HepG2 (cell line): ENCODE data around the gene CNPY4. TPM values are rescaled to one million over a fixed set of nuclear protein-coding genes. Genes with fewer than 3 reads are reported as not detected.

ENCODE experiments used
- CBFB ChIP-seq: sonication (generic); formaldehyde crosslinking; IDR thresholded peaks from 2 replicates; pipeline ENCODE4 v1.4.0; 2020; ENCODE audit warnings: missing genetic modification reagents
- ERF ChIP-seq: IDR thresholded peaks from 2 replicates; pipeline ENCODE4 v1.6.1; 2018; ENCODE audit warnings: missing biosample characterization, missing genetic modification reagents
- LCORL ChIP-seq, 2 experiments: fragments of 450-650 bp in 1 of 2; sonication (generic) in 1 of 2; formaldehyde crosslinking in 1 of 2; IDR thresholded peaks; 2 replicates each; pipeline versions ENCODE4 v1.5.0 to v1.6.1; 2017 to 2020; ENCODE audit warnings: antibody characterized with exemption in 1 of 2, missing genetic modification reagents in 1 of 2
- NPAS2 ChIP-seq: sonication (generic); formaldehyde crosslinking; IDR thresholded peaks from 2 replicates; pipeline ENCODE4 v1.8.0; 2022; ENCODE audit warnings: mild to moderate bottlenecking, missing genetic modification reagents, borderline replicate concordance
- ZNF160 ChIP-seq: sonication (generic); formaldehyde crosslinking; IDR thresholded peaks from 2 replicates; pipeline ENCODE4 v1.8.0; 2022; ENCODE audit warnings: mild to moderate bottlenecking, inconsistent platforms, missing genetic modification reagents
- polyA plus RNA-seq, 8 experiments: library from polyadenylated mRNA; depleted of rRNA in 3 of 8; stranded (reverse) in 7 of 8; unstranded in 1 of 8; fragments of >200 nt; fragmentation: Illumina TruSeq in 4 of 8; extraction: Trizol in 4 of 8; gene quantifications; 2 replicates each; pipeline versions ENCODE4 v1.2.1 to v1.2.3, GENCODE V29; 2011 to 2016; ENCODE audit warnings: low read depth in 4 of 8, missing spikeins in 1 of 8, mixed read lengths in 1 of 8; ENCODE audit not compliant: insufficient read depth in 1 of 8
- total RNA-seq, 5 experiments: library from RNA; depleted of rRNA; stranded (reverse); fragments of >200 nt; fragmentation: Illumina TruSeq; extraction: Trizol; gene quantifications; 2 replicates each; pipeline ENCODE4 v1.2.3, GENCODE V29; 2016; ENCODE audit warnings: low read depth in 1 of 5
- TF ChIP-seq, protein P1 (sequence below): IDR thresholded peaks from 2 replicates; pipeline ENCODE4 v1.6.1; 2016; ENCODE audit warnings: missing biosample characterization, missing genetic modification reagents, low read depth
- TF ChIP-seq, protein P2 (sequence below): sonication (generic); formaldehyde crosslinking; IDR thresholded peaks from 2 replicates; pipeline ENCODE4 v1.8.1; 2023; ENCODE audit warnings: missing genetic modification reagents, mild to moderate bottlenecking, borderline replicate concordance
- TF ChIP-seq, protein P3 (sequence below): sonication (generic); formaldehyde crosslinking; IDR thresholded peaks from 2 replicates; pipeline ENCODE4 v1.4.0; 2020; ENCODE audit warnings: low read depth, missing genetic modification reagents
- TF ChIP-seq, protein P4 (sequence below): fragments of 450-650 bp; IDR thresholded peaks from 2 replicates; pipeline ENCODE4 v1.6.1; 2017
- TF ChIP-seq, protein P5 (sequence below): sonication (generic); formaldehyde crosslinking; IDR thresholded peaks from 2 replicates; pipeline ENCODE4 v1.5.0; 2020; ENCODE audit warnings: mild to moderate bottlenecking, missing genetic modification reagents, borderline replicate concordance
- TF ChIP-seq, protein P6 (sequence below): IDR thresholded peaks from 2 replicates; pipeline ENCODE4 v1.6.1; 2016; ENCODE audit warnings: mild to moderate bottlenecking, missing biosample characterization, missing genetic modification reagents

The CNPY4 gene
- total and polyA plus RNA-seq, 2 of the 13 experiments (the other 11 are each of a cell fraction or from before 2014, with no cell fraction given), result 6.2 to 12.7 TPM

DNA sequence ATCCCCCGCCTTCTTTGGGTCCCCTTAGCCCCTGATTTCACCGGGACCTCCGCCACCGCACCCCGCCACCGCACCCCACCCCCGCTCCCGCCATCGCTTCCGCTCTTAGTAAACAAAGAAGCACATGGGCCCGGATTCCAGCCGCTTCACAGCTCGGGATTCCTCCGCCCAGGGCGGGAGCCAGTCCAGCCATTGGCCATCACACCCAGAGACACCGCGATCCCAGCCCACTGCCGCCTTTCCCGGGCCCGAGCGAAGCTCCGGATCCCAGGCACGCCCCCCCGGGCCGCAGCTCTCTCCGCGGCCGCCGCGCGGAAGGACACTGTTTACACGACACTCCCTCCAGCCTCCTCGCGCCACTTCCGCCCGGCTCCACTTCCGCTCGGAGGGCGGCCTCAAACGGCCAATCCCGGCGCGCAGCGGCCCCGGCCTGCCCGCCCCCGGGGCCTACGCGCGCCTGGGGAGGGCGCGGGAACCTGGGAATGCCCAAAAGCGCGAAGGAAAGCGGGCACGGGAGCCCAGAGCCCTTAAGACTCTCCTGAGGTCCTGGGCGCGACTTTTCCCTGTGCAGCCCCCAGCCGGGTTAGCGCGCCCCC is 18.9 kb upstream of the CNPY4 start (continued):
- TF ChIP-seq, protein P1, sequence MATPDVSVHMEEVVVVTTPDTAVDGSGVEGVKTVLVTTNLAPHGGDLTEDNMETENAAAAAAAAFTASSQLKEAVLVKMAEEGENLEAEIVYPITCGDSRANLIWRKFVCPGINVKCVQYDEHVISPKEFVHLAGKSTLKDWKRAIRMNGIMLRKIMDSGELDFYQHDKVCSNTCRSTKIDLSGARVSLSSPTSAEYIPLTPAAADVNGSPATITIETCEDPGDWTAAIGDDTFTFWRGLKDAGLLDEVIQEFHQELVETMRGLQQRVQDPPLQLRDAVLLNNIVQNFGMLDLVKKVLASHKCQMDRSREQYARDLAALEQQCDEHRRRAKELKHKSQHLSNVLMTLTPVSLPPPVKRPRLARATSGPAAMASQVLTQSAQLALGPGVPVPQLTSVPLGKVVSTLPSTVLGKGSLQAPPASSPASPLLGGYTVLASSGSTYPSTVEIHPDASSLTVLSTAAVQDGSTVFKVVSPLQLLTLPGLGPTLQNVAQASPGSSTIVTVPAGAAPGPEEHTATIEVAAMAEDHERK (CRISPR knock-in tag), result peak; percentile 59; the same call in 1 of the 2 replicates
- TF ChIP-seq, protein P2, sequence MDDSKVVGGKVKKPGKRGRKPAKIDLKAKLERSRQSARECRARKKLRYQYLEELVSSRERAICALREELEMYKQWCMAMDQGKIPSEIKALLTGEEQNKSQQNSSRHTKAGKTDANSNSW (CRISPR knock-in tag), result 0 out of 2 replicates have a peak, but pooled peaks have one; percentile 43
- TF ChIP-seq, protein P3, sequence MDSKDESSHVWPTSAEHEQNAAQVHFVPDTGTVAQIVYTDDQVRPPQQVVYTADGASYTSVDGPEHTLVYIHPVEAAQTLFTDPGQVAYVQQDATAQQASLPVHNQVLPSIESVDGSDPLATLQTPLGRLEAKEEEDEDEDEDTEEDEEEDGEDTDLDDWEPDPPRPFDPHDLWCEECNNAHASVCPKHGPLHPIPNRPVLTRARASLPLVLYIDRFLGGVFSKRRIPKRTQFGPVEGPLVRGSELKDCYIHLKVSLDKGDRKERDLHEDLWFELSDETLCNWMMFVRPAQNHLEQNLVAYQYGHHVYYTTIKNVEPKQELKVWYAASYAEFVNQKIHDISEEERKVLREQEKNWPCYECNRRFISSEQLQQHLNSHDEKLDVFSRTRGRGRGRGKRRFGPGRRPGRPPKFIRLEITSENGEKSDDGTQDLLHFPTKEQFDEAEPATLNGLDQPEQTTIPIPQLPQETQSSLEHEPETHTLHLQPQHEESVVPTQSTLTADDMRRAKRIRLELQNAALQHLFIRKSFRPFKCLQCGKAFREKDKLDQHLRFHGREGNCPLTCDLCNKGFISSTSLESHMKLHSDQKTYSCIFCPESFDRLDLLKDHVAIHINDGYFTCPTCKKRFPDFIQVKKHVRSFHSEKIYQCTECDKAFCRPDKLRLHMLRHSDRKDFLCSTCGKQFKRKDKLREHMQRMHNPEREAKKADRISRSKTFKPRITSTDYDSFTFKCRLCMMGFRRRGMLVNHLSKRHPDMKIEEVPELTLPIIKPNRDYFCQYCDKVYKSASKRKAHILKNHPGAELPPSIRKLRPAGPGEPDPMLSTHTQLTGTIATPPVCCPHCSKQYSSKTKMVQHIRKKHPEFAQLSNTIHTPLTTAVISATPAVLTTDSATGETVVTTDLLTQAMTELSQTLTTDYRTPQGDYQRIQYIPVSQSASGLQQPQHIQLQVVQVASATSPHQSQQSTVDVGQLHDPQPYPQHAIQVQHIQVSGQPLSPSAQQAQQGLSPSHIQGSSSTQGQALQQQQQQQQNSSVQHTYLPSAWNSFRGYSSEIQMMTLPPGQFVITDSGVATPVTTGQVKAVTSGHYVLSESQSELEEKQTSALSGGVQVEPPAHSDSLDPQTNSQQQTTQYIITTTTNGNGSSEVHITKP, result no peak; the same call in 1 of the 2 replicates
- no peak for TF ChIP-seq NPAS2 (CRISPR knock-in tag)
- TF ChIP-seq, protein P4, sequence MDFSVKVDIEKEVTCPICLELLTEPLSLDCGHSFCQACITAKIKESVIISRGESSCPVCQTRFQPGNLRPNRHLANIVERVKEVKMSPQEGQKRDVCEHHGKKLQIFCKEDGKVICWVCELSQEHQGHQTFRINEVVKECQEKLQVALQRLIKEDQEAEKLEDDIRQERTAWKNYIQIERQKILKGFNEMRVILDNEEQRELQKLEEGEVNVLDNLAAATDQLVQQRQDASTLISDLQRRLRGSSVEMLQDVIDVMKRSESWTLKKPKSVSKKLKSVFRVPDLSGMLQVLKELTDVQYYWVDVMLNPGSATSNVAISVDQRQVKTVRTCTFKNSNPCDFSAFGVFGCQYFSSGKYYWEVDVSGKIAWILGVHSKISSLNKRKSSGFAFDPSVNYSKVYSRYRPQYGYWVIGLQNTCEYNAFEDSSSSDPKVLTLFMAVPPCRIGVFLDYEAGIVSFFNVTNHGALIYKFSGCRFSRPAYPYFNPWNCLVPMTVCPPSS, result no peak
- peak; percentile 88 for TF ChIP-seq CBFB (CRISPR knock-in tag)
- TF ChIP-seq ZNF160 (CRISPR knock-in tag), result peak; percentile 30; the same call in 1 of the 2 replicates
- TF ChIP-seq, protein P5, sequence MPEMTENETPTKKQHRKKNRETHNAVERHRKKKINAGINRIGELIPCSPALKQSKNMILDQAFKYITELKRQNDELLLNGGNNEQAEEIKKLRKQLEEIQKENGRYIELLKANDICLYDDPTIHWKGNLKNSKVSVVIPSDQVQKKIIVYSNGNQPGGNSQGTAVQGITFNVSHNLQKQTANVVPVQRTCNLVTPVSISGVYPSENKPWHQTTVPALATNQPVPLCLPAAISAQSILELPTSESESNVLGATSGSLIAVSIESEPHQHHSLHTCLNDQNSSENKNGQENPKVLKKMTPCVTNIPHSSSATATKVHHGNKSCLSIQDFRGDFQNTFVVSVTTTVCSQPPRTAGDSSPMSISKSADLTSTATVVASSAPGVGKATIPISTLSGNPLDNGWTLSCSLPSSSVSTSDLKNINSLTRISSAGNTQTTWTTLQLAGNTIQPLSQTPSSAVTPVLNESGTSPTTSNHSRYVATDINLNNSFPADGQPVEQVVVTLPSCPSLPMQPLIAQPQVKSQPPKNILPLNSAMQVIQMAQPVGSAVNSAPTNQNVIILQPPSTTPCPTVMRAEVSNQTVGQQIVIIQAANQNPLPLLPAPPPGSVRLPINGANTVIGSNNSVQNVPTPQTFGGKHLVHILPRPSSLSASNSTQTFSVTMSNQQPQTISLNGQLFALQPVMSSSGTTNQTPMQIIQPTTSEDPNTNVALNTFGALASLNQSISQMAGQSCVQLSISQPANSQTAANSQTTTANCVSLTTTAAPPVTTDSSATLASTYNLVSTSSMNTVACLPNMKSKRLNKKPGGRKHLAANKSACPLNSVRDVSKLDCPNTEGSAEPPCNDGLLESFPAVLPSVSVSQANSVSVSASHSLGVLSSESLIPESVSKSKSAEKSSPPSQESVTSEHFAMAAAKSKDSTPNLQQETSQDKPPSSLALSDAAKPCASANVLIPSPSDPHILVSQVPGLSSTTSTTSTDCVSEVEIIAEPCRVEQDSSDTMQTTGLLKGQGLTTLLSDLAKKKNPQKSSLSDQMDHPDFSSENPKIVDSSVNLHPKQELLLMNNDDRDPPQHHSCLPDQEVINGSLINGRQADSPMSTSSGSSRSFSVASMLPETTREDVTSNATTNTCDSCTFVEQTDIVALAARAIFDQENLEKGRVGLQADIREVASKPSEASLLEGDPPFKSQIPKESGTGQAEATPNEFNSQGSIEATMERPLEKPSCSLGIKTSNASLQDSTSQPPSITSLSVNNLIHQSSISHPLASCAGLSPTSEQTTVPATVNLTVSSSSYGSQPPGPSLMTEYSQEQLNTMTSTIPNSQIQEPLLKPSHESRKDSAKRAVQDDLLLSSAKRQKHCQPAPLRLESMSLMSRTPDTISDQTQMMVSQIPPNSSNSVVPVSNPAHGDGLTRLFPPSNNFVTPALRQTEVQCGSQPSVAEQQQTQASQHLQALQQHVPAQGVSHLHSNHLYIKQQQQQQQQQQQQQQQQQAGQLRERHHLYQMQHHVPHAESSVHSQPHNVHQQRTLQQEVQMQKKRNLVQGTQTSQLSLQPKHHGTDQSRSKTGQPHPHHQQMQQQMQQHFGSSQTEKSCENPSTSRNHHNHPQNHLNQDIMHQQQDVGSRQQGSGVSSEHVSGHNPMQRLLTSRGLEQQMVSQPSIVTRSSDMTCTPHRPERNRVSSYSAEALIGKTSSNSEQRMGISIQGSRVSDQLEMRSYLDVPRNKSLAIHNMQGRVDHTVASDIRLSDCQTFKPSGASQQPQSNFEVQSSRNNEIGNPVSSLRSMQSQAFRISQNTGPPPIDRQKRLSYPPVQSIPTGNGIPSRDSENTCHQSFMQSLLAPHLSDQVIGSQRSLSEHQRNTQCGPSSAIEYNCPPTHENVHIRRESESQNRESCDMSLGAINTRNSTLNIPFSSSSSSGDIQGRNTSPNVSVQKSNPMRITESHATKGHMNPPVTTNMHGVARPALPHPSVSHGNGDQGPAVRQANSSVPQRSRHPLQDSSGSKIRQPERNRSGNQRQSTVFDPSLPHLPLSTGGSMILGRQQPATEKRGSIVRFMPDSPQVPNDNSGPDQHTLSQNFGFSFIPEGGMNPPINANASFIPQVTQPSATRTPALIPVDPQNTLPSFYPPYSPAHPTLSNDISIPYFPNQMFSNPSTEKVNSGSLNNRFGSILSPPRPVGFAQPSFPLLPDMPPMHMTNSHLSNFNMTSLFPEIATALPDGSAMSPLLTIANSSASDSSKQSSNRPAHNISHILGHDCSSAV (CRISPR knock-in tag), result no peak
- TF ChIP-seq, protein P6, sequence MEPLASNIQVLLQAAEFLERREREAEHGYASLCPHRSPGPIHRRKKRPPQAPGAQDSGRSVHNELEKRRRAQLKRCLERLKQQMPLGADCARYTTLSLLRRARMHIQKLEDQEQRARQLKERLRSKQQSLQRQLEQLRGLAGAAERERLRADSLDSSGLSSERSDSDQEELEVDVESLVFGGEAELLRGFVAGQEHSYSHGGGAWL (CRISPR knock-in tag), result peak; percentile 91
- TF ChIP-seq ERF (CRISPR knock-in tag), result peak; percentile 78; the same call in 1 of the 2 replicates
- TF ChIP-seq LCORL (IDR thresholded peaks at IDR 0.05), result no peak
- TF ChIP-seq LCORL (CRISPR knock-in tag; IDR thresholded peaks at IDR 0.05), result peak; percentile 76
